ENCODE results near the gene BSPRY. TPM values are rescaled to one million over a fixed set of nuclear protein-coding genes. Genes with fewer than 3 reads are reported as not detected.

BSPRY gene
- 0.03 to 0.22 TPM (median 0.06 TPM) in 4 of 5 replicates, not detected in the other for total RNA-seq (2022; extraction: Qiagen RNA extraction; ENCODE audit: low read depth)

DNA sequence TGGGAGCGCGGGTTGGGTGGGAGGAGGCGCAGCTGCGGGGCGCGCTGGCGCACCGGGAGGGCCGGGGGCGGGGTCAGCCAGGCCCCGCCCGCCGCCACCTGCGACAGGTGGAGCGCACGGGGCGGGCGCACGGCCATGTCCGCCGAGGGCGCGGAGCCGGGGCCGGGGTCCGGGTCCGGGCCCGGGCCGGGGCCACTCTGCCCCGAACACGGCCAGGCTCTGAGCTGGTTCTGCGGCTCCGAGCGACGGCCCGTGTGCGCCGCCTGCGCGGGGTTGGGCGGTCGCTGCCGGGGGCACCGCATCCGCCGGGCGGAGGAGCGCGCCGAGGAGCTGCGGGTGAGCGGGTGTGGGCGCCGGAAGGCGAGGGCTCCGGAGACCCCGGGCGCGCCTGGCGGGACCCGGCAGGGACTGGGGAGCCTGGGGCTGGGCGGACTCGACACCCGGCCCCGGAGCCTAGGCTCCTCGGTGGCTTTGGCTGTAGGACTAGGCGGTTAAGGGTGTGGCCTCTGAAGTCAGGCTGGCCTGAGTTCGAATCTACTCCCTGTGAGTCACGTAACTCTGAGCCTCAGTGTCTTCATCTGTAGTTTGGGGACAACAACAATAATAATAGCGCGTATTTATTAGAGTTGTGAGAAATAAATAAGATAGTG is at the start of gene BSPRY:
Gene BSPRY, plus strand, starts transcription at position 97 of the 650 bp plus-strand sequence. Its CDS starts 39 bp downstream, at position 136.

DNA sequence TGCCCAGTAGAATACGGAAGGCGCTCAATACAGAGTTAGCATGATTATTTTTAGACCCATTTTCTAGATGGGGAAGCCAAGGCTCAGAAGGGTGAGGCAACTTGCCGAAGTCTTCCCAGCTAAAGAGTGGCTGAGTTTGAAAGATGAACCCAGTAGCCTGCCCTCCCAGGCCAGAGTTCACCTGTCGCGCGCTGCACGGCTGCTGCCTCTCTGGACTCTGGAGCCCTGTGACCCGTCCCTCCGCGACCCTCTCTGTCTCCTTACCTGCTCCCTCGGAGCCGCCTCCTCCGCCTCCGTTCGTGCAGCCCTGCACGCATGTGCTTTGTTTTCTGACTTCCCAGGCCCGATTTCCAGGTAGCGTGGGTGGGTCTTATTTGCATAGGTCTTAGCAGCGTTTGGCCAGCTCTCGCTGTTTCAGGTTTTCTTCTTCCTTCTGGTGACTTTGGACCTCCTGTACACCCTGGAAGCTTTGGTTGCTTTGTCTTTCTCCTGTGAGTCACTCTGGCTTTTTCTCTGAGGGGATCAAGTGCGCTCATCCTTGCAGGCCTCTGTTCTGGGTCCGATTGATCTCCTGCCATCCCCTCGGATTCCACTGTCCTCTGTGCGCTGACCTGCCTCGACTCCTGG is 46.4 kb upstream of the BSPRY start, which contains the start of gene RNF183:
Gene RNF183, minus strand, starts transcription at position 585 of the 627 bp plus-strand sequence. CDS start 5,192 bp downstream, outside the sequence.

DNA sequence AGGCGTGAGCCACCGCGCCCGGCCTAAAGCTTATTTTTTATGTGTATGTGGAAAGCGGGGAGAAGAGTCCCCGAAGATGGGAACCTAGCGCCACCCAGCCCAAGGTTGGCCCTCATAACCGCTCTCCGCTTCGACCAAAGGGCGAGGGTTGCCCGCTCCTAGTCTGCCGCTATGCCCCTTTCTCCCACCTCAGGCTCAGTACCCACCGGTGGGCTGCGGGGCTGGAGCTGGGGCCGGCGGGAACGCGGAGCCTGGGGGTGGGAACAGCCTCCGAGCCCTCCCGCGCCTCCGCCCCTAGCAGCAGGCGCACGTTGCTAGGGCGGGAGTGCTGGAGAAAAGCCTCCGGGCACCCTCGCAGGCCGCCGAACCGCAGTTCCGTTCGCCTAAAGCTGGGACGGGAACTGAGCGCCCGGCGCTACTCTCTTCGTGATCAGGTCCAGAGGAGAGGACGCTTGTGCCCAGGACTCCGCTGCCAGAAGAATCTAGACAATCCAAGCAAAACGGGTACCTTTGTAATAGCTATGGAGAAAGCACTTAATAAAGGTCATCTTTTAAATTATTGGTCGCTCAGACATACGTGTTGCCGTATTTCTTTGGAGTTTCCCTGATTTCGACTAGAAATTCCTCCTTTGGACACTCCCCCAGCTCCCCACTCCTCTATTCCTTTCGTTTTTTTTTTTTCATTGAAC is 9.2 kb upstream of the BSPRY start, which contains the start of gene WDR31:
Gene WDR31, minus strand, starts transcription at position 265 of the 689 bp plus-strand sequence. CDS start 8,253 bp downstream, outside the sequence.

DNA sequence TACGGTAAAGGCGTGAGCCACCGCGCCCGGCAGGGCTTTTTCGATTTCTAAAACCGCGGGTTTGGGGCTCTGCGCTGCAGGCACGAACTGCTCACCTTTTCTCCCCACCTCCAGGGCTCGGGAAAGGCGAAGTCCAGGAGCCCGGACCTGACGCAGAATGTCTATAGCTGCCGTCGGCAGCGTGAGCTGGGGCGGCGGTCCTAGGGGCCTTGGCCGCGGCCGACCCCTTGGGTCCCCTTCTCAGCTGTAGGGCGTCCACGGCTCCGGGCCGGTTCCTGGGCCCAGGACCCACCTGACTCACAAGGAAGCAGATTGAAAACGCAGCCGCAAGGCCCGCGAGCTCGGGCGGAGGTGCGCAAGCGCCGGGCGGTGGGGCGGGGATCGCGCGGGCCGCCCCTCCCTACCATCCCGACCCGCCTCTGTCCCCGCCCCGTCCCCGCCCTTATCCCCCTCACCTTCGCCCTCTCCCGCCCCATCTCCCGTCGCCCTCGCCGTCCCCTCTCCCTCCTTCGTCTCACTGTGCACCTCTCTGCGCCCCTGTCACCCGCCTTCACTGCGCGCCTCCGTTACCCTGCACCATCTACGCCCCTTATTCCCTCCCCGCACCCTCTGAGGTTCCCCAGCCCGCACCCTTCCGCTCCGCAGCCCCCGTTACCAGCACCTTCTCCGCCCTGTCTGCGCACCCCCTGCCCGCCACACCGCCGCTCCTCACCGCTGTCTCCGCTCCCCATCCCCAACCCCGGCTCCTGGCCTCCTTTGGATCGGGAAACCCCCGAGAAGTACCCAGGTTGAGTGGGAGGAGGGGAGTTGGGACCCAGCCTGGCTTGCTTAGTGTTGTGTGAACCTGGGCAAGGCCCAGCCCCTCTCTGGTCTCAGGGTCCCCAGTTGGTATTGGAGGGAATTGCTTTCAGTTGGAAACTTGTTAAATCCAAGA is 27.6 kb downstream of the BSPRY start, which contains the start of gene HDHD3:
Gene HDHD3, minus strand, starts transcription at position 353 of the 934 bp plus-strand sequence. CDS start 2,632 bp downstream, outside the sequence.

DNA sequence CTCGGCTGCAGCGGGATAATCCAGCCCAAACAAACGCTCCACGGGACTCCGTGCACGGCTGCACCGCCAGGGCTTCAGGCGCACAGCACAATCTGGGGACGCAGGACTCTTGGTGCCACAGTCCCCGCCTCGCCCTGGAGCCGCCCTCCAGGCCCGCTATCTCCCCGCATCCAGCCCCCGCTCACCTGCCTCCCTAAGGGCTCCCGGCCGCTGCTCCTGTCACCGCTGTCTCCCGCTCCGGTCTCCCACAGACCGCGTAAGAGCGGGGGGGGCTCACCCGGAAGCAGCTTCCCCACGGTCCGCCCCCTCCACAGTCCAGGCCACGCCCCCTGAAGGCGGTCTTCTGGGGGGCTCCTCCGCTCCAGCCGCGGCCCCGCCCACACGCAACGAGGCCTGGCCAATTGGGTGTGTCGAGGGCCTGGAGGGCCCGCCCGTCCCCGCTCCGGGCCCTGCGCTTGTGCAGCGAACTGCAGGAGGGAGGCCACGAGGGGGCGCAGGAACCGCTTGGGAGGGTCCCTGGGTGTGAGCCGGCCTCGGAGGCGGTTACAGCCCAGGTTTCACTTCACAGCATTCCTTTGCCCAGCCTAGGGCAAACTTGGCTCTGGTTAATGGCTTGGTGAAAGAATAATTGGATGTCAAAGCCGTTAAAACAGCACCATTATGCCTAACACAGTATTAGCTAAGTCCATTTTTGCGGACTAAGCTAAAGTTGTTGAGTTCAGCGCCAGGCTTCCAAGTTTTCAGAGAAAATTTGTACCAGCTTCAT is 51.9 kb downstream of the BSPRY start, which contains the start of gene ALAD:
Gene ALAD, minus strand, starts transcription at position 258 of the 766 bp plus-strand sequence. CDS start 7,725 bp downstream, outside the sequence.

DNA sequence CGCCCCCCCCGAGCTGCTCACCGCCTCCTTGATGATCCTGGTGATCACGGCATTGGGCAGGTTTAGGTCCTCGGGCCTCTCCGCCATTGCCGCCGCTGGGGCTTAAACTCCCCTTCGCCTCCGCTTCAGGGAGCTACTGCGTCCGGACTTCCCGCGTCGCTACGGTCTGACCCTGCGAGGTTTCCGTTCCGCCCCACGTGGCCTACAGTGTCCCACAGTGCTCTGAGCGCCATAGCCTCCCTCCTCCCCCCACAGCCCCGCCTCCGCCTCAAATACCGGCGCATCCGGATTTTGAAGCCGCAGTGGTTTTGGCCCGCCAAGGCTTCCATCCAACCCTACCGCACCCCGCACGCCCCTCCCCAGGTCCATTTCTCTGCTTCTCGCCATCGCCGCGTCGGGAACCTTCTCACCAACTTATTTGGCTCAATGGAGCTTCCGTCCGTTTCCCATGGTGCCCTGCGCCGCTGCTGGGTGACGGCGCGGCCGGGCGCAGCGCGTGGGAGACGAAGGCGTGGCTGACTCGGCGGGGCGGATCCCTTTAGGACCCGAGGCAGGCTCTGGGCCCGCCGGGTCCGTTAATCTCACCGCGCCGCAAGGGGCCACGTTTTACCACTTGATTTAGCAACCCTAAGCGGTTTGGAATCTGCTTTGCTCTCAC is 61.0 kb downstream of the BSPRY start, which contains the start of the genes C9orf43 and POLE3:
Gene C9orf43, plus strand, starts transcription at position 541 of the 658 bp plus-strand sequence. CDS start 2,747 bp downstream, outside the sequence.
Gene POLE3, minus strand, starts transcription at position 469 of the 658 bp plus-strand sequence. Its CDS starts 382 bp downstream, at position 87.

Other genes starting within 250 kb of the BSPRY start
- 6.4 to 7.7 TPM (median 7.1 TPM) in 5 replicates for gene SLC31A2, start 198.5 kb upstream of the BSPRY start, total RNA-seq (2022; extraction: Qiagen RNA extraction; ENCODE audit: low read depth)
- 17.5 to 18.4 TPM (median 17.8 TPM) in 5 replicates for gene FKBP15, start 128.3 kb upstream of the BSPRY start, total RNA-seq (2022; extraction: Qiagen RNA extraction; ENCODE audit: low read depth)
- gene SLC31A1, start 128.0 kb upstream of the BSPRY start, total RNA-seq (2022; extraction: Qiagen RNA extraction; ENCODE audit: low read depth), result 17.9 to 23.9 TPM (median 22.0 TPM) in 5 replicates
- gene CDC26, start 74.0 kb upstream of the BSPRY start, total RNA-seq (2022; extraction: Qiagen RNA extraction; ENCODE audit: low read depth), result 43.0 to 67.2 TPM (median 45.6 TPM) in 5 replicates
- 54.5 to 61.0 TPM (median 57.9 TPM) in 5 replicates for gene PRPF4, start 73.9 kb upstream of the BSPRY start, total RNA-seq (2022; extraction: Qiagen RNA extraction; ENCODE audit: low read depth)
- 0.09 to 0.15 TPM in 2 of 5 replicates, not detected in the others for gene RNF183, start 46.2 kb upstream of the BSPRY start, total RNA-seq (2022; extraction: Qiagen RNA extraction; ENCODE audit: low read depth)
- gene WDR31, start 9.3 kb upstream of the BSPRY start, total RNA-seq (2022; extraction: Qiagen RNA extraction; ENCODE audit: low read depth), result 0.88 to 1.3 TPM (median 1.2 TPM) in 5 replicates
- gene HDHD3, start 27.4 kb downstream of the BSPRY start, total RNA-seq (2022; extraction: Qiagen RNA extraction; ENCODE audit: low read depth), result 19.4 to 26.8 TPM (median 24.6 TPM) in 5 replicates
- 13.1 to 16.7 TPM (median 14.7 TPM) in 5 replicates for gene ALAD, start 51.7 kb downstream of the BSPRY start, total RNA-seq (2022; extraction: Qiagen RNA extraction; ENCODE audit: low read depth)
- 104 to 127 TPM (median 112 TPM) in 5 replicates for gene POLE3, start 61.1 kb downstream of the BSPRY start, total RNA-seq (2022; extraction: Qiagen RNA extraction; ENCODE audit: low read depth)
- 0.41 to 0.78 TPM (median 0.60 TPM) in 5 replicates for gene C9orf43, start 61.2 kb downstream of the BSPRY start, total RNA-seq (2022; extraction: Qiagen RNA extraction; ENCODE audit: low read depth)
- gene RGS3, start 114.2 kb downstream of the BSPRY start, total RNA-seq (2022; extraction: Qiagen RNA extraction; ENCODE audit: low read depth), result 24.6 to 25.9 TPM (median 25.1 TPM) in 5 replicates